Spleen (tissue), 7 donors: ENCODE measurements around the gene CDC34.

Source experiments
- CTCF ChIP-seq, 11 experiments: fragments of 200-600 bp in 7 of 11; fragments of 450-650 bp in 4 of 11; sonication (generic) in 4 of 11; IDR thresholded peaks in 8 of 11; conservative IDR thresholded peaks in 3 of 11; 1 replicate in 7 of 11; 2 replicates in 4 of 11; pipeline versions ENCODE4 v1.4.0 to v1.8.0; 2016 to 2021; ENCODE audit warnings: antibody characterized with exemption in 11 of 11, inconsistent platforms in 4 of 11, mild to moderate bottlenecking in 1 of 11
- POLR2A ChIP-seq, 3 donors: fragments of 450-650 bp; IDR thresholded peaks; one replicate each; pipeline ENCODE4 v1.5.1; 2017; ENCODE audit warnings: antibody characterized with exemption in 3 of 3, mild to moderate bottlenecking in 1 of 3
- POLR2AphosphoS5 ChIP-seq, 3 donors: sonication (generic); formaldehyde crosslinking; IDR thresholded peaks; one replicate each; pipeline ENCODE4 v1.5.1; 2017; ENCODE audit warnings: antibody characterized with exemption in 3 of 3
- donor health status: DM: no; HTN: no; CAD: no; lungs with moderate emphysema.
- donor health status: DM: no; HTN: no; CAD: no.
- donor health status: DM: no; HTN: no; CAD: no.

DNA sequence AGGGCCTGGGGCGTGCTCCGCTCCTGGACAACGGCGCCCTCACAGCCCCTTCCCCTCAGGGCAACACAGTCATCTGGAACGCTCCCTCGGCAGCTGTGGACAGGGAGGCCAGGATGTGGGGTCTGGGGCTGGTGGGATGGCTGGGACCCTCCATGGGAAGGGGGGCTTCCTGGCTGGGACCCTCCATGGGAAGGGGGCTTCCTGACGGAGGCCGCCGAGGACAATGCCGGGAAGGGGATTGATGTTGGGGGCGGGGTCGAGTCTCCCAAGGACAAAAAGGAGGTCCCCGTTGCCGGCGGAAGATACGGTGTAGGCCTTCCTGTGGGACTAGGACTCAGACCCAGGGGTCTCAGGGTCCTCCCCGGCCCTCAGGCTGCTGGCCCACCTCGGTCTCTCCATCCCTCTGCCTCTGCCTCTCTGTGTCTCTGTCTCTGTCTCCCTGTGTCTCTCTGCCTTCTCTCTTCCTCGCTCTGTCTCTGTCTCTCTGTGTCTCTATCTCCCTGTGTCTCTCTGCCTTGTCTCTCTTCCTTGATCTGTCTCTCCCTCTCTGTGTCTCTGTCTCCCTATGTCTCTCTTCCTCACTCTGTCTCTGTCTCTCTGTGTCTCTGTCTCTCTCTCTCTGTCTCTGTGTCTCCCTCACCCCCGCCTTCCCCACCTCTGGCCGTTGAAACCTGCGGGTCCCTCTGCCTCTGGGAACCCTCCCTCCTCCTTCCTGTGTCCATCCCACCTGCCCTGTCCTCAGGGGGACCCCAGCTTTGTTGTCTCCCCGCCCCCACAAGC lies 38.0 kb upstream of the CDC34 start:
- TF ChIP-seq CTCF (IDR thresholded peaks at IDR 0.05 in 8 of 11, conservative IDR thresholded peaks at IDR 0.05 in 3 of 11) = no peak
- TF ChIP-seq POLR2AphosphoS5 (IDR thresholded peaks at IDR 0.05) = peak in 1 of 3 donors; percentile 7
- no peak for TF ChIP-seq POLR2A (IDR thresholded peaks at IDR 0.05)
